Activated naive CD8-positive, alpha-beta T cell treated with anti-CD3 and anti-CD28 coated beads for 36 hours (primary cell): Measurements from ENCODE around the gene MAB21L4. TPM values are rescaled to one million over a fixed set of nuclear protein-coding genes. Genes with fewer than 3 reads are reported as not detected.

Experiments
- total RNA-seq, 2 experiments: library from RNA; stranded (reverse); gene quantifications; one replicate each; pipeline ENCODE4 v1.2.3, GENCODE V29; 2021

MAB21L4 gene
- total RNA-seq, 2 experiments from 2014 or later = not detected

Other genes starting within 250 kb of the MAB21L4 start
- gene AQP12B, start 213.3 kb downstream of the MAB21L4 start, total RNA-seq = not detected
- not detected for gene AQP12A, start 204.3 kb downstream of the MAB21L4 start, total RNA-seq
- 1 to 10 TPM; 7.7 to 8.2 TPM for gene KIF1A, start 75.9 kb downstream of the MAB21L4 start, total RNA-seq
- not detected for gene AGXT, start 27.3 kb downstream of the MAB21L4 start, total RNA-seq
- not detected for gene CROCC2, start 10.2 kb upstream of the MAB21L4 start, total RNA-seq
- gene SNED1, start 102.5 kb upstream of the MAB21L4 start, total RNA-seq = 1 to 10 TPM in 1 of 2 experiments, under 1 TPM in 1; 0.91 to 1.0 TPM
- gene MTERF4, start 206.1 kb upstream of the MAB21L4 start, total RNA-seq = 10 to 100 TPM; 34.5 to 35.6 TPM